ENCODE data around the gene HACD2.

HACD2 gene

DNA sequence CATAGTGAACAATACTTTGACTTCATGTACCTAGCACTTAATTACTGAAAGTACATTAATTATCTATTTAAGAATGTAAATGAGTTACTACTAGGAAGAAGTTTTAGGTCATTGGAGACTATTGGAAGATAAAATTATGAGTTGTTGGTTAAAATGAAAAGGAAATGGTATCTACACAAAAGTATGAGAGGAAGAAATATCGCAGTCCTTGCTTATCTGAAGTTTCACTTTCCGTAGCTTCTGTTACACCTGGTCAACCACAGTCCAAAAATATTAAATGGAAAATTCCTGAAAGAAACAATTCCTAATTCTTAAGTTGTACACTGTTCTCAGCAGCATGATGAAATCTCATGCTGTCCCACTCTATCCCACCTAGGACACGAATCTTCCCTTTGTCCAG, 57.8 kb downstream of the HACD2 start:
- H3K4me1 Mint-ChIP-seq, result peaks cover 18% of the 10 kb centered on the region
- peaks cover 62% of the 10 kb centered on the region for H3K36me3 Mint-ChIP-seq
- H3K27ac Mint-ChIP-seq, result no peak overlapping the region
- H3K9me3 Mint-ChIP-seq, result no peaks in the 10 kb centered on the region
- H3K27me3 Mint-ChIP-seq, result no peaks in the 10 kb centered on the region
- ATAC-seq, result no peak
- no peak overlapping the region for H3K4me3 Mint-ChIP-seq

DNA sequence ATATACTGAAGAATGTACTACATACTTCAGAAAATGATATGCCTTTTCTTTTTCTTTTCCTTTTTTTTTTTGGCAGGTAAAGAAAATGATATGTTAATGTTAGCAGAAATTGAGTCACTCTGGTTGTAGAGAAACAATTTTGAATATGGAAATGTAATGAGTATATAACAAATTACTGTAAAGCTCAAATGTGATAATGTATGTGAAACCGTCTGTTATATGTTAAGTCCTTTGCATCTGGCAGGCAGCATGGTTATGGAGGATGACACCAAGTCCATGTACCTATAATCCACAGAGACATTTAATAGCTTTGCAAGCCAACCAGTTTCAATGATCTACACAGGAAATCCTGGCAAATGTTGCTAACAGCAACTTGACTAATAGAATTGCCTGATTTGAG, 58.4 kb downstream of the HACD2 start:
- peaks cover 68% of the 10 kb centered on the region for H3K36me3 Mint-ChIP-seq
- H3K27ac Mint-ChIP-seq, result no peak overlapping the region
- no peaks in the 10 kb centered on the region for H3K27me3 Mint-ChIP-seq
- H3K4me3 Mint-ChIP-seq, result no peak overlapping the region
- no peak for ATAC-seq
- no peaks in the 10 kb centered on the region for H3K9me3 Mint-ChIP-seq
- H3K4me1 Mint-ChIP-seq, result peaks cover 18% of the 10 kb centered on the region

DNA sequence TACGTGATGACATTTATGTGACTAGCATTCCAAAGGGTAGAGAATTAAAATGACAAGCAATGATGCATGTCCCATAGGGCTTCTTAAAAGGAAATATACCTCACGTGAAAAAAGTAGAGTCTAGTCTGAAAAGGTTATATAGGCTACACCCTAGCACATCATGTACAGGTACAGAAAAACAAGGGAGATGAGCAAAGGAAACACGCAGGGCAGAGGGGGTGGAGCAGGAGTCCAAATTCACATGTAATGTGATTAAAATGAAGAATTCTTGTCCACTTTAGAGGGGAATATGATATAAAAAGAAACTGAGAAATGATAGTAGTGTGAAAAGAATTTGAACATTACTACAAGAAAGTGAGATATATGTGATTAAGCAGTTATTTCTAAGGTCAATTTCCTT, 59.4 kb downstream of the HACD2 start:
- Mint-ChIP-seq H3K4me1 (peaks cover 18% of the 10 kb centered on the region), H3K27me3 (no peaks in the 10 kb centered on the region), H3K36me3 (peaks cover 77% of the 10 kb centered on the region), H3K4me3 (no peak overlapping the region), H3K27ac (no peak overlapping the region), H3K9me3 (no peaks in the 10 kb centered on the region)
- ATAC-seq, result no peak

DNA sequence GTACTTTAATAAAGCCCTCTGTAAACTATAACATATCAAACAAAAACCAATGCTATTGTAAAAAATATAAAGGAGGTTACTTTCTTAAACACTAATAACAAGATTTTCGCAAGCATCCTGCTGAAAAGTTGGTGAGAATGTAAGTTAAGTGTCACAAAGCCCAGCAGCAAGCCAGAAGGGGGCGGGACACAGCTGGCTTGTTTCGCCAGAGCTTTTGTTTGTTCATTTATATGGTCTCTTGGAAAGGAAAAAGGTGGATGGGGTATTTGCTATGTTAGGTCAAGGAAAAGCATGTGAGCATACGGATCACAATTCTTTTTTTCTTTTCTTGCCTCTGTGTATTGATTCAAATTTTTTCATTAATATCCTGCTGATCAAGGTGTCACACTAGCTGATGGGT, 59.9 kb downstream of the HACD2 start:
- peaks cover 18% of the 10 kb centered on the region for H3K4me1 Mint-ChIP-seq
- H3K36me3 Mint-ChIP-seq, result peaks cover 77% of the 10 kb centered on the region
- no peak overlapping the region for H3K27ac Mint-ChIP-seq
- H3K9me3 Mint-ChIP-seq, result no peaks in the 10 kb centered on the region
- H3K27me3 Mint-ChIP-seq, result no peaks in the 10 kb centered on the region
- no peak for ATAC-seq
- no peak overlapping the region for H3K4me3 Mint-ChIP-seq

GRCh38 chr3:123523023-123523412, 61.8 kb downstream of the HACD2 start:
- Mint-ChIP-seq H3K9me3 (no peaks in the 10 kb centered on the region), H3K36me3 (peaks cover 73% of the 10 kb centered on the region), H3K4me1 (peaks cover 18% of the 10 kb centered on the region), H3K27me3 (no peaks in the 10 kb centered on the region), H3K27ac (no peak overlapping the region), H3K4me3 (no peak overlapping the region)
- ATAC-seq, result no peak

DNA sequence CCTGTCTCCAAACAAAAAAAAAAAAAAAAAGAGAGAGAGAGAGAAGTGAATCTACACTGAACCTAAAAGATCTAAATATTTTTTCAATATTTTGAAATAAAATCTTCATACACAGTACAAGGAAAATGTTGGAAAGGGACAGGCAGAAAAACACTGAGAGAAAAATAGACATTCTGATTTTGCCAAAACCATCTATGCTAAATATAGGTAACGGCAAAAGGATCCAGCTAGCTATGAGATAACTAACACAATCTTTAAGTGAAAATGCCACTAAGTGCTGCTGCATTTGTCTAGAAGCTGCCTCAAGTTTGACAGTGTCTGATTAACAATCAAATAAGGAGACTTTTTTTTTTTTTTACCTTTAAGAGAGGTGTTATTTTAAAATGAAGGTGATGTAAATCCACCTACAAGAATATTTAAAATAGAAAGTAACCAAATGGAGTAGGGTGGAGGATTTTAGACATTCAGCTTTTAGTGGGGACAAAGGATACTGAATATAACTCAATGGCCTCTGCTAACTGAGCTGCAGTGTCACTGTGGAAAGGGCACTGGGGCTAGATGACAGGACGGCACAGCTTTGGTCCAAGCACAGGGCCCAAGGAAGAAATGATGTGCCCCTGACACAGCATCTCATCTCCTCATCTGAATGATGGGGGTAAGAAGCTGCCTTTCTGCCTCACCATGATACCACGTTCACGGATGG, 62.4 kb downstream of the HACD2 start:
- no peak for ATAC-seq
- no peak overlapping the region for H3K27ac Mint-ChIP-seq
- peaks cover 68% of the 10 kb centered on the region for H3K36me3 Mint-ChIP-seq
- peaks cover 12% of the 10 kb centered on the region for H3K4me1 Mint-ChIP-seq
- no peaks in the 10 kb centered on the region for H3K27me3 Mint-ChIP-seq
- no peaks in the 10 kb centered on the region for H3K9me3 Mint-ChIP-seq
- H3K4me3 Mint-ChIP-seq, result no peak overlapping the region

DNA sequence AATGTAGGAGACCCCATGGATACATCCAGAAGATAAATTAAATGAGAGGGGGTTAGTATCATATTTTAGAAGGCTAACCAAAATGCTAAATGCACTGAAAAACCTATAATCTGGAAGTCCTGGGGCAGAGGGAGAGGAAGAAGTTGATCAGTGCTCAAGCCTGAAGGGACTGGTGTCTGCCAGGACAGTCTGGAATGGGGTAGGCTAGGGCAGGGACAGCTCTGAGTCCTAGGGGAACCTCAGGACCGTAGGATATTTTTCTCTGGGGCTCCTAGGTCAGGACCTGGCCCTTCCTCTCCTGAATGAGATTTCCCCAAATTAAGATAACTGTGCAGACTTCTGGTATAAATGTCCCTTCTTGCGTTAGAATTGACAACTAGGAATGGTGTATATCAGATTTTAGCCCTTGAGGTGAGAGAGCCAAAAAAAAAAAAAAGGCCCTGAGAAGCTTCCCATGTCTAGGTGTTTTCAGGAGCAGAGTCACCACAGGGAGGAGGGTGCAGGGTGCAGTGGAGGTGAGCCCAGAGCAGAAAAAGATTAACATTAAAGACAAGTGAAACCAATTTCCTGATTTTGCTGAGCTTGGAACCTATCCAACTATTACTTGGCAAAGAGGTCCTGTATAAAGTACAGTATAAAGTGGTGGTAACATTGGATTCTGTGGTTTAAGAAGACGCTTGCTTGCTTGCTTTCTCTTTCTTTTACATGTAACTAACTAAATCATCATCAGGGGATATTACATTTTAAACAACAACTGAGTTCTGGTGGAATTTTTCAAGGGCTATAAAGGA, 63.5 kb downstream of the HACD2 start:
- Mint-ChIP-seq H3K36me3 (peaks cover 62% of the 10 kb centered on the region), H3K4me3 (no peak overlapping the region), H3K9me3 (no peaks in the 10 kb centered on the region), H3K27me3 (no peaks in the 10 kb centered on the region), H3K27ac (no peak overlapping the region), H3K4me1 (peaks cover 7% of the 10 kb centered on the region)
- ATAC-seq, result no peak

GRCh38 chr3:123520656-123521055, 64.2 kb downstream of the HACD2 start:
- Mint-ChIP-seq H3K4me1 (peaks cover 7% of the 10 kb centered on the region), H3K4me3 (no peak overlapping the region), H3K27me3 (no peaks in the 10 kb centered on the region), H3K27ac (no peak overlapping the region), H3K9me3 (no peaks in the 10 kb centered on the region), H3K36me3 (peaks cover 55% of the 10 kb centered on the region)
- no peak for ATAC-seq

GRCh38 chr3:123518892-123519485, 65.9 kb downstream of the HACD2 start:
- Mint-ChIP-seq H3K9me3 (no peaks in the 10 kb centered on the region), H3K4me1 (peaks cover 7% of the 10 kb centered on the region), H3K36me3 (peaks cover 51% of the 10 kb centered on the region), H3K4me3 (no peak overlapping the region), H3K27me3 (no peaks in the 10 kb centered on the region), H3K27ac (no peak overlapping the region)
- ATAC-seq, result no peak

DNA sequence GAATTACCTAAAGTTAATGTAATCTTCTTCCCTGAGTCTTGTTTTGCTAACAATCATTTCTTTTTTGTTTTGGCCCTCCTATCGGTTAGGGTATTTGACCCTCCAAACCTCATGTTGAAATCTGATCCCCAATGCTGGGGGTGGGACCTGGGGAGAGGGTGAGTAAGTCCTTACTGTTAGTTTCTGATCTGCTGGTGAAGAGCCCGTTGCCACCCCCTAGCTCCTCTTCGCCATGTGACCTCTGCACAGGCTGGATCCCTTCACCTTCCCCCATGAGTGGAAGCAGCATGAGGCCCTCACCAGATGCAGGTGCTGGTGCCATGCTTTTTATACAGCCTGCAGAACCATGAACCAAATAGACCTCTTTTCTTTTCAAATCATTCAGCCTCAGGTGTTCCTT, 73.1 kb downstream of the HACD2 start:
- ATAC-seq, result no peak
- H3K9me3 Mint-ChIP-seq, result no peaks in the 10 kb centered on the region
- peaks cover 64% of the 10 kb centered on the region for H3K36me3 Mint-ChIP-seq
- no peaks in the 10 kb centered on the region for H3K4me1 Mint-ChIP-seq
- H3K4me3 Mint-ChIP-seq, result no peak overlapping the region
- H3K27ac Mint-ChIP-seq, result no peak overlapping the region
- H3K27me3 Mint-ChIP-seq, result no peaks in the 10 kb centered on the region

- H3K36me3 Mint-ChIP-seq, result peaks cover 69% of the 10 kb centered on the region
- no peaks in the 10 kb centered on the region for H3K27me3 Mint-ChIP-seq
- H3K4me3 Mint-ChIP-seq, result no peak overlapping the region
- no peak overlapping the region for H3K27ac Mint-ChIP-seq
- no peaks in the 10 kb centered on the region for H3K4me1 Mint-ChIP-seq
- no peaks in the 10 kb centered on the region for H3K9me3 Mint-ChIP-seq
- no peak for ATAC-seq
Measured at GRCh38 chr3:123511084-123511483, 73.8 kb downstream of the HACD2 start.

- no peak for ATAC-seq
- no peak overlapping the region for H3K27ac Mint-ChIP-seq
- H3K36me3 Mint-ChIP-seq, result peaks cover 63% of the 10 kb centered on the region
- H3K4me1 Mint-ChIP-seq, result no peaks in the 10 kb centered on the region
- H3K9me3 Mint-ChIP-seq, result no peaks in the 10 kb centered on the region
- no peak overlapping the region for H3K4me3 Mint-ChIP-seq
- no peaks in the 10 kb centered on the region for H3K27me3 Mint-ChIP-seq
Measured at GRCh38 chr3:123508178-123508577, 76.7 kb downstream of the HACD2 start.

- no peaks in the 10 kb centered on the region for H3K4me1 Mint-ChIP-seq
- ATAC-seq, result no peak
- H3K27me3 Mint-ChIP-seq, result no peaks in the 10 kb centered on the region
- peaks cover 54% of the 10 kb centered on the region for H3K36me3 Mint-ChIP-seq
- no peak overlapping the region for H3K4me3 Mint-ChIP-seq
- H3K27ac Mint-ChIP-seq, result no peak overlapping the region
- H3K9me3 Mint-ChIP-seq, result no peaks in the 10 kb centered on the region
Measured at GRCh38 chr3:123505820-123506219, 79.0 kb downstream of the HACD2 start.

- no peak for ATAC-seq
- H3K4me3 Mint-ChIP-seq, result no peak overlapping the region
- no peaks in the 10 kb centered on the region for H3K27me3 Mint-ChIP-seq
- H3K9me3 Mint-ChIP-seq, result no peaks in the 10 kb centered on the region
- no peak overlapping the region for H3K27ac Mint-ChIP-seq
- H3K4me1 Mint-ChIP-seq, result no peaks in the 10 kb centered on the region
- H3K36me3 Mint-ChIP-seq, result peaks cover 52% of the 10 kb centered on the region
Measured at GRCh38 chr3:123503203-123503602, 81.7 kb downstream of the HACD2 start.

DNA sequence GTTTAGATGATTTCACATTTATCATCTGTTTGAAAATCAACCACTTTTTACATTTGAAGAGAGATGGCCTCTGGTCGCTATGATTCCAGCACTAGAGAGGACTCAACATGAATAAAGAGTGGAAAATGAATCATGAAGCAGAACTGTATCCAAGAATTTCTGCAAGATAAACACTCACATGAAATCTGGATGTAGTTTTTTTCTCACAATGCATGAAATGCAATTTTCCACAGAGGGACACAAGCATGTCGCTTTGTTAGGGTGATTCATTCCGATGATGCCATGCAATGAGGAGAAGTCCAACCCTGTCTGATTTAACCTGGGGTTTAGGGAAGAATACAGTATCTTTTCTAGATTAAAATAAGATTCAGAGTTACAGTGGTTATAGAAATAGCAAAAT, 85.5 kb downstream of the HACD2 start:
- Mint-ChIP-seq H3K9me3 (no peaks in the 10 kb centered on the region), H3K4me1 (no peaks in the 10 kb centered on the region), H3K27me3 (no peaks in the 10 kb centered on the region), H3K4me3 (no peak overlapping the region), H3K36me3 (peaks cover 48% of the 10 kb centered on the region), H3K27ac (no peak overlapping the region)
- ATAC-seq, result no peak

GRCh38 chr3:123498761-123499160, 86.1 kb downstream of the HACD2 start:
- Mint-ChIP-seq H3K4me1 (no peaks in the 10 kb centered on the region), H3K4me3 (no peak overlapping the region), H3K36me3 (peaks cover 53% of the 10 kb centered on the region), H3K27ac (no peak overlapping the region), H3K27me3 (no peaks in the 10 kb centered on the region), H3K9me3 (no peaks in the 10 kb centered on the region)
- no peak for ATAC-seq

All from stimulated activated memory B cell treated with anti-CD40 and anti-IgM and Interleukin-4, amounts not matched to agents 10 μg/mL and 1 μg/mL and 100 μg/mL, for 72 hours (primary cell).